ENCODE measurements around the gene DLG2.

The DLG2 gene

GRCh38 chr11:83684071-83684470 is 1943.1 kb downstream of the DLG2 start:
- no peak for DNase-seq (ENCODE audit: low read depth in 3 of 3)

- no peak for DNase-seq (ENCODE audit: low read depth in 3 of 3)
These were observed 1944.6 kb downstream of the DLG2 start for GRCh38 chr11:83682611-83682973.

- no peak for DNase-seq (ENCODE audit: low read depth in 3 of 3)
These were observed 1945.1 kb downstream of the DLG2 start for GRCh38 chr11:83681906-83682610.

GRCh38 chr11:83681031-83681781 is 1945.9 kb downstream of the DLG2 start:
- no peak for DNase-seq (ENCODE audit: low read depth in 3 of 3)

- no peak for DNase-seq (ENCODE audit: low read depth in 3 of 3)
These were observed 1946.8 kb downstream of the DLG2 start for GRCh38 chr11:83680321-83680720.

GRCh38 chr11:83678831-83679584 is 1948.1 kb downstream of the DLG2 start:
- no peak for DNase-seq (ENCODE audit: low read depth in 3 of 3)

GRCh38 chr11:83677730-83678129 is 1949.4 kb downstream of the DLG2 start:
- no peak for DNase-seq (ENCODE audit: low read depth in 3 of 3)

- no peak for DNase-seq (ENCODE audit: low read depth in 3 of 3)
These were observed 1951.0 kb downstream of the DLG2 start for GRCh38 chr11:83676056-83676601.

- DNase-seq (ENCODE audit: low read depth in 3 of 3): no peak
These were observed 1952.8 kb downstream of the DLG2 start for GRCh38 chr11:83674102-83674896.

GRCh38 chr11:83671289-83671688 is 1955.9 kb downstream of the DLG2 start:
- DNase-seq (ENCODE audit: low read depth in 3 of 3): no peak

GRCh38 chr11:83666149-83666548 is 1961.0 kb downstream of the DLG2 start:
- DNase-seq (ENCODE audit: low read depth in 3 of 3): no peak

- DNase-seq (ENCODE audit: low read depth in 3 of 3): no peak
These were observed 1963.2 kb downstream of the DLG2 start for GRCh38 chr11:83663988-83664387.

GRCh38 chr11:83663446-83663845 is 1963.7 kb downstream of the DLG2 start:
- DNase-seq (ENCODE audit: low read depth in 3 of 3): no peak

GRCh38 chr11:83662494-83662893 is 1964.7 kb downstream of the DLG2 start:
- no peak for DNase-seq (ENCODE audit: low read depth in 3 of 3)

GRCh38 chr11:83661491-83662350 is 1965.4 kb downstream of the DLG2 start:
- no peak for DNase-seq (ENCODE audit: low read depth in 3 of 3)

- no peak for DNase-seq (ENCODE audit: low read depth in 3 of 3)
These were observed 1967.7 kb downstream of the DLG2 start for GRCh38 chr11:83659466-83659865.

- DNase-seq (ENCODE audit: low read depth in 3 of 3): no peak
These were observed 1970.3 kb downstream of the DLG2 start for GRCh38 chr11:83656796-83657330.

GRCh38 chr11:83655976-83656375 is 1971.2 kb downstream of the DLG2 start:
- no peak for DNase-seq (ENCODE audit: low read depth in 3 of 3)

GRCh38 chr11:83649528-83649855 is 1977.7 kb downstream of the DLG2 start:
- DNase-seq (ENCODE audit: low read depth in 3 of 3): no peak
